Upper lobe of left lung (tissue), 4 donors: ENCODE results near the gene DISP1.

Experiments used
- EP300 ChIP-seq, 4 donors: sonication (generic); formaldehyde crosslinking; IDR thresholded peaks; one replicate each; pipeline ENCODE4 v1.5.1; 2017; ENCODE audit warnings: antibody characterized with exemption in 4 of 4, control low read depth in 2 of 4
- POLR2A ChIP-seq, 4 donors: fragments of 450-650 bp; IDR thresholded peaks; one replicate each; pipeline ENCODE4 v1.5.1; 2016 to 2017; ENCODE audit warnings: antibody characterized with exemption in 4 of 4, mild to moderate bottlenecking in 2 of 4
- POLR2AphosphoS5 ChIP-seq, 2 donors: sonication (generic); formaldehyde crosslinking; IDR thresholded peaks; one replicate each; pipeline ENCODE4 v1.5.1; 2017; ENCODE audit warnings: antibody characterized with exemption in 2 of 2
- TF ChIP-seq, protein P1 (sequence below), 6 experiments: fragments of 450-650 bp in 4 of 6; fragments of 200-600 bp in 2 of 6; sonication (generic) in 2 of 6; IDR thresholded peaks; one replicate each; pipeline ENCODE4 v1.5.1; 2016 to 2019; ENCODE audit warnings: antibody characterized with exemption in 6 of 6

GRCh38 chr1:222768592-222768991, 46.2 kb upstream of the DISP1 start:
- TF ChIP-seq POLR2AphosphoS5 (IDR thresholded peaks at IDR 0.05), result no peak
- no peak for TF ChIP-seq EP300 (IDR thresholded peaks at IDR 0.05)
- TF ChIP-seq, protein P1, sequence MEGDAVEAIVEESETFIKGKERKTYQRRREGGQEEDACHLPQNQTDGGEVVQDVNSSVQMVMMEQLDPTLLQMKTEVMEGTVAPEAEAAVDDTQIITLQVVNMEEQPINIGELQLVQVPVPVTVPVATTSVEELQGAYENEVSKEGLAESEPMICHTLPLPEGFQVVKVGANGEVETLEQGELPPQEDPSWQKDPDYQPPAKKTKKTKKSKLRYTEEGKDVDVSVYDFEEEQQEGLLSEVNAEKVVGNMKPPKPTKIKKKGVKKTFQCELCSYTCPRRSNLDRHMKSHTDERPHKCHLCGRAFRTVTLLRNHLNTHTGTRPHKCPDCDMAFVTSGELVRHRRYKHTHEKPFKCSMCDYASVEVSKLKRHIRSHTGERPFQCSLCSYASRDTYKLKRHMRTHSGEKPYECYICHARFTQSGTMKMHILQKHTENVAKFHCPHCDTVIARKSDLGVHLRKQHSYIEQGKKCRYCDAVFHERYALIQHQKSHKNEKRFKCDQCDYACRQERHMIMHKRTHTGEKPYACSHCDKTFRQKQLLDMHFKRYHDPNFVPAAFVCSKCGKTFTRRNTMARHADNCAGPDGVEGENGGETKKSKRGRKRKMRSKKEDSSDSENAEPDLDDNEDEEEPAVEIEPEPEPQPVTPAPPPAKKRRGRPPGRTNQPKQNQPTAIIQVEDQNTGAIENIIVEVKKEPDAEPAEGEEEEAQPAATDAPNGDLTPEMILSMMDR (IDR thresholded peaks at IDR 0.05), result no peak
- no peak for TF ChIP-seq POLR2A (IDR thresholded peaks at IDR 0.05)
